KOPT-K1 (cell line): ENCODE measurements around the gene TMEM256.

Source experiments
- H3K27ac ChIP-seq: fragments of 200-600 bp; sonication (generic); 2 replicates; pipeline ENCODE4 v1.5.1; 2016; ENCODE audit warnings: antibody characterized with exemption, mild to moderate bottlenecking, low read depth, low read length; ENCODE audit not compliant: poor library complexity, severe bottlenecking
- H3K36me3 ChIP-seq: fragments of 200-600 bp; sonication (generic); 2 replicates; pipeline ENCODE4 v1.5.1; 2017; ENCODE audit warnings: antibody characterized with exemption, mild to moderate bottlenecking, low read length, moderate library complexity; ENCODE audit not compliant: insufficient read depth
- H3K9me3 ChIP-seq: fragments of 200-600 bp; sonication (generic); 2 replicates; pipeline ENCODE4 v1.5.1; 2017; ENCODE audit warnings: antibody characterized with exemption, low read length, mild to moderate bottlenecking; ENCODE audit not compliant: insufficient read depth, poor library complexity, severe bottlenecking

The TMEM256 gene

DNA sequence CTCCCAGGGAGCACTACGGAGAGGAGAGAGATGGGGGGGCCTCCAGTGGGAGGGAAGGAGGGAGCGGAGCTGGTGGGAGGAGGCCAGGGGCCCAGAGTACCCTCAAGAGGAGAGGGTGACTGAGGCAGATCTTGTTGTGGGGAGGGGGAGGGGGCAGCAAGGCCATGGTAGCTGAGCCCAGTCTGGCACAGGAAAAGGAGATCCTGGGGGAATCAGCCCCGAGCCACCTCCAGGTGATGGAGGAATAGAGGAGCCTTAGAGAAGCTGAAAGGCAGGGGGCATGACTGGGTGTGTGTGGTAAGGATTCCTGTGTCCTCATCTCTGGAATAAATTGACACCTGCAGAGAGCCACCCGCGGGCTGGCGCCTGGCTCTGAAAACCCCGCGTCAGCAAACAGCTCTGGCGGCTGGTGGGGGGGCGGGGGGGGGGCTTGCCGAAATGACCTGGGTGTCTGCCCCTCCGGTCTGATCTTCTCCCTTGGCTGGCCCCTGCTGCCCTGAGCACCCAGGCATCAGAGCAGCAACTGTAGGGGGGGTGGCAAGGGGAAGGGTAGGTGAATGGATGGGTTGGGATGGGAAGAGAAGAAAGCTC lies 2.4 kb upstream of the TMEM256 start:
- Histone ChIP-seq H3K27ac (no peak overlapping the region), H3K36me3 (no peaks in the 10 kb centered on the region), H3K9me3 (no peaks in the 10 kb centered on the region)

DNA sequence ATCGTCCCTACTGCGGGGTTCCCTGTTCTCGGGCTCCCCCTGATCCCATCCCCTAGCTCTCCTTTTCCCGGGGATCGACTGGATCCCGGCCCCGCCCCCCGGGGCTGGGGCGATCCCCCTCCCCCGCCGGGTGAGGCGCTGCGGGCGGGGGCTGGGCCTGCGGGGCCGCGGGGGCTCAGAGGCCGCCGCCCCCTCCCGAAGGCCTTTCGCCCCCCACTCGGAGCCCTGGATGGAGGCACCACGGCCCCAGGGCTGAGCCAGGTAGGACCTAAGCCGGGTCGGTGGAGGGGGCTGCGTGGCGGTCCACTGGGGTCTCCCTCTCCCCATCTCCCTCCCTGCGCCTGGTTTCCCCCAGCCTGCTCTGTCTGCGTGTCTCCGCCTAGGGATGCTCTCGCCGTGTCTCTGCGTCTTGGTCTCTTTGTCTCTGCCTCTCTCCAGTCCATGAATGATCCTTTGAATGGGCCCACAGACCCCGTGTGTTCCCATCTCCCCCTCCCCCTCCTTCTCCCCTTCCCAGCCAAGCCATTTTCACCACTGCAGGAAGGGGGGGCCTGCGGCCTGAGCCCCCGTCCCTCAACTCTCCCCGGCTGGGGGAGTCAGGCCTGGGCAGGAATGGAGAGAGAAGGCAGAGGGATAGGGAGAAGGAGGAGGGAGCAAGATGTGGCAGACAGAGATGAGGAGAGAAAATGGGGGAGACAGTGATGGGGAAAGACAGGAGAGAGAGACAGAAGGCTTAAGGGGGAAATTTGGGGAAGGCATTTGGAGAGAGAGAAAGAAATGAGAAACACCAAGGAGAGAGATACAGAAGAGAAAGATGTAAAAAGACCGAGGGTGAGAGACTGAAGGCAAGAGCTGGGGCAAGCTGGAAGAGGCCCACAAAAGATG lies 1.7 kb upstream of the TMEM256 start:
- no peaks in the 10 kb centered on the region for H3K9me3 ChIP-seq
- H3K36me3 ChIP-seq: no peaks in the 10 kb centered on the region
- H3K27ac ChIP-seq: no peak overlapping the region

DNA sequence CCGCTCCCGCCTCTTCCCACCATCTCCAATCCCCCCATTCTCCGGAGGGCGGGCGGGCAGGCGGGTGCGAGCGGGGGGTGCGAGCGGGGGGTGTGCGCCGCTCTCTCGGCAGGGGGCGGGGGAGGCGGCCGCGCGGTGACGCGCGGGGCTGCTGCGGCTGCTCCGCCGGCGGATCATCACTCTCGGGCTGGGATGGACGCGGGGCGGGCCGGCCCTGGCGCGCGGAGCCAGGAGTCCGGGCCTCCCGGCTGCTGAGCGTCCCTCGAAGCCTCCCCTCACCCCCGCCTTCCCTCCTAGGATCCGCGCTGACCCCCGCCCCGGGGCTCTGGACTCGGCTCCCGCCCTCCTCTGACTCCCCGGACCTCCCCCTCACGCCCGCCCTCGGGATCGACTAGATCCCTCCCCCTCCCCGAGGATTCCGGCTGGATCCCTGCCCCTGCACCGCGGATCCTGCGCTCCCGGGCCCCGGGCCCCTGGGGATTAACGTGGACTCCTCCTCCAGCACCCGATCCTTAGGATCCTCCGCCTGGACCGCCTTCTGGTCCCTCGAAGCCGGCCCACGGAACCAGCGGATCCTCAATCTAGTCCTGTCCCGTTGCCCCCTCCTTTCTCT lies 946 bp upstream of the TMEM256 start:
- no peaks in the 10 kb centered on the region for H3K9me3 ChIP-seq
- H3K27ac ChIP-seq: peak overlapping the region; percentile 63
- no peaks in the 10 kb centered on the region for H3K36me3 ChIP-seq

DNA sequence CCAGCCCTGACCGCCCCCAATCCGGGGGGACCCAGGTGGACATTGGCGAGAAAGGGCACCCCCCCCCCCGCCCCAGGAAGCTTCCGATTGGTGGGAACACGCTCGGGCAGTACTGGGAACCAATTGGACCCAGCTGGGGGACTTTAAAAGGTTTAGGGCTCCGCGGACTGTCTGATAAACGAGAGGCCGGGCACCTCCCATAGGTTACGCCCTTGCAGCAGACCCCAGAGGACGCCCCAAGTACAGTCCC lies 245 bp downstream of the TMEM256 start:
- no peaks in the 10 kb centered on the region for H3K9me3 ChIP-seq
- no peaks in the 10 kb centered on the region for H3K36me3 ChIP-seq
- H3K27ac ChIP-seq: peak overlapping the region; percentile 63

DNA sequence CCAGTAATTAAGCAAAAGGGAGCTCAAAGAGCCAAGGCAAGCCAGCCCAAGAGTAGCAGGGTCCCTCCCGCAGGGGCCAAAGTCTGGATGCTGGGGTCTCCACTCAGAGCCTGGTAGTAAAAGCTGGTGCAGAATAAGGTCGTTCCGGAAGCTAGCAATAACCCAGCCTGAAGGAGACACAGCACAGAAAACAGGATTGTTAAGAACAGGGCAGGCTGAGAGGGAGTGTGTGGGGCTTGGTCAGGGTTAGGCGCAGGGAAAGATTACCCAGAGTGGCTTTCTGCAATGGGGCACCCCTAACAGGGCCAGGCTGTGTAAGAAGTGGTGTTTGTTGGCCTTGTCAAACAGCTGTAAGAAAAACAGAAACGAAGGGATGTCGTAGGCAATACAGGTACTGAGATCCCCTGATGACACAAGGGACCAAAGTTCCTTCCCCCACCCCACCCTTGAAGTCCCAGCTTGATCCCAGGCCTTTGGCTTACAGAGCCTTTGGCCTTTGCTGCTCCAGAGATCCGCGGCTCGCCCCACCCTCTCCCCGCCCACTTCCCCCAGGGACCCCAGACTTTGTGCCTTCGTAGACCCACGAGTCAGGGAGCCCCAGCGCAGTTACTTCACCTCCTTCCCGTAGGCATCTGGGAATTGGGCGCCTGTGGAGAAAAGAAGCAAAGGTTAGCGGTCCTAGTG lies 712 bp downstream of the TMEM256 start:
- no peaks in the 10 kb centered on the region for H3K9me3 ChIP-seq
- H3K27ac ChIP-seq: peak overlapping the region; percentile 63
- H3K36me3 ChIP-seq: no peaks in the 10 kb centered on the region

DNA sequence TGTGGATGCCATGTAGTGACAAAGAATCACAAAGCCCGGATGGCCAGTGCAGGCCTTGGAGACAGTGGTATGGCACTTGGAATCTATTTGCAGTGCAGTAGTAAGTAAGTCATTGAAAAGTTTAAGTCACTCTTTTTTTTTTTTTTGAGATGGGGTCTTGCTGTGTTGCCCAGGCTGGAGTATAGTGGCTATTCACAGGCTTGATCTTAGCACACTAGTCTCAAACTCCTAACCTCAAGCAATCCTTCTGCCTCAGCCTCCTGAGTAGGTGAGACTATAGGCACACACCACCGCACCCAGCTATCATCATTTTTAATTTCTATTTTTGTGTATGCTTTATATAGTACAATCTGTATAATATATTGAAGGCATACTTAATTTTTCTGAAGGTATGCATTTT lies 5.3 kb downstream of the TMEM256 start:
- no peaks in the 10 kb centered on the region for H3K9me3 ChIP-seq
- H3K36me3 ChIP-seq: no peaks in the 10 kb centered on the region
- H3K27ac ChIP-seq: no peak overlapping the region

DNA sequence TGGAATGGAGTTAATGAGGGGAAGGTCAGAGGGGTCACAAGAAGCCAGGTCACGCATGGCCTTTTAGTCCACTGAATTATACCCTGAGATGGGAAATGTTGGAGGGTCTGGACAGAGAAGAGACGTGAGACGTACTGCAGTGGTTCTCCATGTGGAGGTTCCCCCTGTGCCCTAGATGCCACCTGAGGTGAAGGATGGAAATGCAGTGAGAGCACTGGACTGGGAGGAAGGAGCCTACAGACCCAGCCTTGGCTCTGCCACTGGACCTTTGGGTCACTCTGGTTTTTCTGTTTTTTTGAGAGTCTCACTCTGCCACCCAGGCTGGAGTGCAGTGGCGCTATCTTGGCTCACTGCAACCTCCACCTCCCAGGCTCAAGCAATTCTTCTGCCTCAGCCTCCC lies 7.8 kb downstream of the TMEM256 start:
- no peak overlapping the region for H3K27ac ChIP-seq
- H3K36me3 ChIP-seq: no peaks in the 10 kb centered on the region
- no peaks in the 10 kb centered on the region for H3K9me3 ChIP-seq

DNA sequence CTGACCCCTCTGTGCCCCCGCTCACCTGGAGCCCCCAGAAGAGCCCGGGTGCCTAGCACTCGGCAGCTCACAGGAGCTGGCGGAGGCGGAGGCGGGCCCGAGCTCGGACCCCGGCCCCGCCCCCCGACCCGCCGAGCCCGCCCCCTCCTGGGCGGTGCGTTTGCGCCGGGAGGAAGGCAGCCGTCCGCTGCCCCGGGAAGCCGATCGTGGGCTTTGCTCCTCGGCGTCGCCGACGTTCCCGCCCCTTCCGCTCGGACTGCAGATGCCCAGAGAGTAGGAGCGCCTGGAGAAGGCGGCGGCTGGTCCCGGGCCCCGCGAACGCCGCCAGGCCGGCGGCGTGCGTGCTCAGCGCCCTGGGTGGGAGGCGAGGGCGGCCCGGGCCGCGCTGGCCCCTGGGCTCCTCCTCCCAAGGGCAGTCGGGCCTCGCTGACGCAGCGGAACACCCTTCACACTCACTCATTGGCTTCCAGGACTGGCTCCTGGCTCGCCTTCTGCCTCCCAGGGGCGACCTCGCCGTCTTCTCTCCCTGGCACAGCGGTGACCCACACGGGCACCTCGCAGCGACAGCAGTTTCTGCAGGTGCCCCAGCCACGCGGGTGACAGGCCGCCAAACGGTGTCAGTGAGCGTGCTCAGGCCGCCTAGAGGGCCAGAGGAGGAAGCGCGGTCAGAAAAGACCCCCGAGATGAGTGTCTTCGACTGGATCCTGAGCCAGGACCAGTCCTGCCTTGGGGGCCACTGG lies 9.3 kb downstream of the TMEM256 start, which contains the start of gene PLSCR3:
TSS of gene PLSCR3 (minus strand) at position 74 of the 740 bp plus-strand sequence. CDS start 415 bp downstream, outside the sequence.
- H3K36me3 ChIP-seq: no peaks in the 10 kb centered on the region
- H3K27ac ChIP-seq: peak within 1 kb of the TSS; percentile 66
- no peaks in the 10 kb centered on the region for H3K9me3 ChIP-seq

DNA sequence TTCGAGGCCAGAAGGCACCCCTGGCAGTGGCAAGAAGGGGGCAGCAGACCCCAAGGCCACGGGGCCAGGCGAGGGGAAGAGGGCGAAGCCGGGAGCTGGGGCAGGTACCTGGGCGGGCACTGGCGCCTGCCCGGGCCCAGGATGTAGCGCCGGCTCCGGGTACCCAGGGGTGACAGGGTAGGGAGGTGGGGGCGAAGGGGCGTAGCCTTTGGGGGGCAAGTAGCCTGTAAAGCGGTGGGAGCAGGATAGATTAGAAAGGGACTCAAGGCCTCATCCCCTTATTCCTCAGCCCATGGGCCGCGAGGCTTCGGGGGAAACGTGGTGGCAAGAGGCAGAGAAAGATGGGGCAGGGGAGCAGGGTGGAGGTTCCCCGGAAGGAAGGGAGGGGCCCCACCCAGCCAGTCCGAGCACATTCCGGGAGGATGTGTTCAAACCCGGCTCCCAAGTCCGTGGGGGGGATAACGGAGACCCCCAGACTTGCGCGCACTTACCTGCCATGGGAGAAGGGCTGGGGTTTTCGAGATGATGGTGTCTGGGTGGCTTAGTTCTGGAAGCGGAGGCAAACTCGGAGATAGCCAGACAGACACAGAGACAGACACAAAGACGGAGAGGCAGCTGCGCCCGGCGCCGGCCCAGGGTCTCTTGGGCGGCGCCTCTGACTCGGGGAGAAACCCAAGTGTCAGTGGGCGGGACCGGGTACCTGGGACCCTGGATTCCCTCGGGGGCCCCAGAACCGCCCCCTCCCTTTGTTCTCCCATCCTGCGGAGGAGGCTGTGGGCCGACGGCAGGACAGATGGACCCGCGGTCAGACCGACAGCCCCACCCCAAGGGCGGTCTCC lies 10.1 kb downstream of the TMEM256 start:
- Histone ChIP-seq H3K27ac (peak overlapping the region; percentile 66), H3K9me3 (no peaks in the 10 kb centered on the region), H3K36me3 (no peaks in the 10 kb centered on the region)

DNA sequence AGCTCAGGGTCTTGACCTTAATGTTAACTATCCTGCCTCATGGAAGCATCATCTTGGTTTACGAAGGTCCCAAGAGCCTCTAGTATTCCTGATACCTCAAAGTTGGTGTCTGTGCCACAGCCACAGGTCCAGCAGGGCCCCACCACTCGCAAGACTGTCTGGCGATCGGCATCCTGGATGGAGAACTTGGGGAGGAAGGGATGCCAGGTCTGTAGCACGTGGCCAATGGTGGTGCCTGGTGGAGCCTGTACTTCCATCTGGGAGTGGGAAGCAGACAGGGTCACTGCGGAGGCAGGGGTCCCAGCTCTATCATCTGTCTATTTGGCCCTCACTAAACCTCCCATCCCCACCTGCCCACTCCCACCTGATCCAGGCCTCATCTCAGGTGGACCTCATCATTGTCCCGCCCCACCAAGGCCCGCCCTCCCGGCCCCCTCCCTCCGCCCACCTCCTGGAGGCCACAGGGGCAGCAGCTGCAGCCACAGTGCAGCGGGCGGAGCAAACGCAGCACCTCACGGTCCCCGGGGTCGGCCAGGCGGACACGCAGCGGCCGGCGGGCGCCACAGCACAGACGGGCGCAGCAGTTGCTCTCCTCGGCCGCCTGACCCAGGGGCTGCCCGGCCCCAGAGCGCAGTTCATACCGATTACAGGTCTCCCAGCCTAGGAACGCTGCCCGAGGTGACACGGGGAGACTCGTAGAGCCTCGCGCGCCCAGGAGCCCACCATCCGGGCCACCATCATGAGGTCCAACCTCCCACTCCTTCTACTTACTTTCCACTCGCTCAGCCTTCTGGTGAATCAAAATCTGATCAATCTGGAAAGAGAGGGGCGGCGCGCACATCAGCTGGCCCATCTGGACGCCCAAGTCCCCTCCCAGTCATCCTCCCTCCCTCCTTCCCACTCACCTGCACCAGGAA lies 10.9 kb downstream of the TMEM256 start:
- Histone ChIP-seq H3K27ac (no peak overlapping the region), H3K36me3 (no peaks in the 10 kb centered on the region; the same call in 1 of the 2 replicates), H3K9me3 (no peaks in the 10 kb centered on the region)

DNA sequence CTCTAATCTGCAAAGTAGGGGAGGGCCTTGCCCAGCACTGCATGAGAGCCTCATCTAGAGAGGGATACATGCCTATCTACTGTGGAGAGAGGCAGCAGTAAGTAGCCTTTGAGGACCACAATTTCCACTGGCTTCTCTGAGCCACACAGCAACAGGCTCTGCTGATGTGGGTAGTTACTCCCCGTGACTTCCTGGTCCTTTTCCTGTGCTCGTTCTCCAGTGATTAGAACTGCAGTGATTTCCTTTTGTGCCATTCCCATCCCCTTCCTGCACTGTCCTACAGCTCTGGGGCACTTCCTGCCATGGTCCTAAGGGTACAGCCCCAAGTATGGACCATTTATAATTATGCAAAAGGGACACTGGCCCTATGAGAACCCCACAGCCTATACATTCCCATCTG lies 12.6 kb downstream of the TMEM256 start:
- H3K36me3 ChIP-seq: no peaks in the 10 kb centered on the region; the same call in 1 of the 2 replicates
- H3K9me3 ChIP-seq: no peaks in the 10 kb centered on the region
- no peak overlapping the region for H3K27ac ChIP-seq

DNA sequence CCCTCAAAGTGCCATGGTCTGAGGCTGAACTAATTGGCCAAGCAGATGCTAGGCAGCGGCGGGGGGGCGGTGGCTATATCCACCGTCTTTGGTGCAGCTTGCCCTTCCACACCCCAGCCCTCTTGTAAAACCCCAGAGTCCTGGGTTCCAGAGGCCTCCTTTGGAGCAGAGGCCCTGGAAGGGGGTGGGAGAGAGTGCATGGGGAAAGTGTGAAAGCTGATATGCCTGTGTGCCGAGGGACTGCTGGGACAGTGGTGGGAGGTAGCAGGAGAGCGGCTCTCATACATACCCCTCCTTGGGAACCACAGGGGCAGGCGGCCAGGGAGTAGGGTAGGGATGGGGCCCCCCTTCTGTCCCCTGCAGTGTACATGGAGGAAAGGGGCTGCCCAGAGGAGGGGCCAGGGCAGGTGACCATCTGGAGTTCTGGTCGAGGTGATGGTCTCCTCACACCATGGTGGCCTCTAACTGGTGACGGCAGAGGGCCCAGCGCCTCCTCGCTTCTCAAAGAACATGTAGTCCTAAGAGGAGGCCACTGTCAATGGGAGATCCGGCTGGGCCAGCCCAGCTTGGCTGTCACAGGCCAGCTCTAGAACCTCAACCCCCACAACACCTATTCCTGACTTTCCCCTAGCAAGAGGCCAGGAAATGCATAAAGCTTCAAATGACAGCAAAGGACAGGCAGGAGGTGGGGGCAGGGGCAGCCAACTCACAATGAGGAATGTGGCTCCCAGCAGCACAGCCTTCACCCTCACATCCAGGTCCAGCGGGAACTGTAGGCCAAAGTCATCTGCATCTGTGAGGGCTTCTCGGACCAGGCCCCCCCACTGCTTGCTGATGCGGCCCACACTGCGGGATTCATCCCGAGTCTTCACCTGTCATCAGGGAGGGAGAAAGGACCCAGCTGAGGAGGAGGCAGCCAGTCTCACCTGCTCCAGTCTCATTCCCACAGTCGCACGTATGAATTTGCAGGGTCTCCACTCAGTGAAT lies 13.7 kb downstream of the TMEM256 start:
- Histone ChIP-seq H3K36me3 (no peaks in the 10 kb centered on the region; the same call in 1 of the 2 replicates), H3K9me3 (no peaks in the 10 kb centered on the region), H3K27ac (no peak overlapping the region)
